ENCODE measurements around the gene PRAC2.
A peak's percentile ranks its signal among the peaks of the same experiment; 100 is the strongest.

PRAC2 gene

DNA sequence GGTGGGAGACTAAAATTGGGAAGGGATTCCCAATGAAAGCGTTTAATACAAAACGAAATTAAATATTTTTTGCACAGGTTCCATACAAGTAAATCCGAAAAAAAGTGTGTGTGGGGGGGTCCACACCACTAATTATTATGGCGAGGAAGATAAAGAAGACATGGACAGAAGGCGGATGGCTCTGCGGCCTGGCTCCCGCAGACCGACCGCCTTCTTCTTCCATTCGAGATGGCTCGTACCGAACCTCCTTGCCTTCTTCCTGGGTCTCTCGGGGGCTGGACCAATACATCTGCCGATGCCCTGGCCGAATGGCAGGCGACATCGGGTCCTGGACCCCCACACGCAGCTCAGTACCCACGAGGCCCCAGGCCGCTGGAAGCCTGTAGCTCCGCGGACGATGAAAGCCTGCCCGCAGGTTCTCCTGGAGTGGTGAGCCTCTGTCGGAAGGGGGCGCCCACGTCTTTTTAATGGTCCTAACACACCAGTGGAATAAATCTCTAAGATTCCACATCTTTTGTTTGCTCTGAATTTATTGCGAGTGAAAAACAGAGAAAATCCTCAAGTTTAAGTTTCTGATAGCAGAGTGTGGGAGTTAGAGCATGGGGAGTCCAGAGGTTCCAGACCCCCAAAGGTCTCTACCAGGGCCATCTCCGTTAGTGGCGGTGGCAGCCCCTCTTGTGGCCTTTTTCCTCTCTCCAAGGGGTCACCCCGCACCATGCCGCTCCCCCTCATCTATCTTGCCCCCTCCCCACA is 1.4 kb downstream of the PRAC2 start:
- Histone ChIP-seq H3K9me3 (ENCODE audit: low read depth, low read length) (no peaks in the 10 kb centered on the region), H3K4me3 (peak overlapping the region; percentile 80), H3K27ac (peak overlapping the region; percentile 100), H3K36me3 (ENCODE audit: insufficient read depth, low read length) (peaks cover 16% of the 10 kb centered on the region), H3K9ac (ENCODE audit: insufficient read length) (peak overlapping the region; percentile 99)
- no peak for DNase-seq (ENCODE audit: low read depth, low spot score)
- no peak for TF ChIP-seq EZH2 (IDR thresholded peaks at IDR 0.05)
- no peak for TF ChIP-seq FOXP2 (optimal IDR thresholded peaks at IDR 0.05; ENCODE audit: control extremely low read depth, extremely low read length, insufficient read depth)
- TF ChIP-seq POLR2AphosphoS5 (IDR thresholded peaks at IDR 0.05; ENCODE audit: borderline replicate concordance, low read depth, low read length): 0 out of 2 replicates have a peak, but pooled peaks have one; percentile 41

DNA sequence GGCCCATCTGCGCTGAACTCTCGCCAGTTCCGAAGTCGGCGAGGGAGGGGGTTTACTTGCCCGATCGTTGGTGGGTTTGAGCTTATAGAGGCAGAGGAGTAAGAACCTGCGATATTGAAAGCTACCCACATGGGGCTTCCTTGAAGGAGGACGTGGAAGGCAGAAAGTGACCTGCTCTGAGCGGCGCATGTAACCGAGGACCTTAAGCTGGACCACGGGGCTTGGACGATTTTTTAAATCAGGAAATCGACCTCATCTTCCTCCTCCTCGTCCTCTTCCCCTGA is 2.0 kb downstream of the PRAC2 start:
- no peak for DNase-seq (ENCODE audit: low read depth, low spot score)
- H3K9me3 ChIP-seq (ENCODE audit: low read depth, low read length): no peaks in the 10 kb centered on the region
- peak overlapping the region; percentile 80 for H3K4me3 ChIP-seq
- H3K27ac ChIP-seq: peak overlapping the region; percentile 52; the same call in 1 of the 2 replicates
- peaks cover 16% of the 10 kb centered on the region for H3K36me3 ChIP-seq (ENCODE audit: insufficient read depth, low read length)
- TF ChIP-seq FOXP2 (optimal IDR thresholded peaks at IDR 0.05; ENCODE audit: control extremely low read depth, extremely low read length, insufficient read depth) (no peak), EZH2 (IDR thresholded peaks at IDR 0.05) (no peak), POLR2AphosphoS5 (IDR thresholded peaks at IDR 0.05; ENCODE audit: borderline replicate concordance, low read depth, low read length) (no peak)
- peak overlapping the region; percentile 35 for H3K9ac ChIP-seq (ENCODE audit: insufficient read length)

DNA sequence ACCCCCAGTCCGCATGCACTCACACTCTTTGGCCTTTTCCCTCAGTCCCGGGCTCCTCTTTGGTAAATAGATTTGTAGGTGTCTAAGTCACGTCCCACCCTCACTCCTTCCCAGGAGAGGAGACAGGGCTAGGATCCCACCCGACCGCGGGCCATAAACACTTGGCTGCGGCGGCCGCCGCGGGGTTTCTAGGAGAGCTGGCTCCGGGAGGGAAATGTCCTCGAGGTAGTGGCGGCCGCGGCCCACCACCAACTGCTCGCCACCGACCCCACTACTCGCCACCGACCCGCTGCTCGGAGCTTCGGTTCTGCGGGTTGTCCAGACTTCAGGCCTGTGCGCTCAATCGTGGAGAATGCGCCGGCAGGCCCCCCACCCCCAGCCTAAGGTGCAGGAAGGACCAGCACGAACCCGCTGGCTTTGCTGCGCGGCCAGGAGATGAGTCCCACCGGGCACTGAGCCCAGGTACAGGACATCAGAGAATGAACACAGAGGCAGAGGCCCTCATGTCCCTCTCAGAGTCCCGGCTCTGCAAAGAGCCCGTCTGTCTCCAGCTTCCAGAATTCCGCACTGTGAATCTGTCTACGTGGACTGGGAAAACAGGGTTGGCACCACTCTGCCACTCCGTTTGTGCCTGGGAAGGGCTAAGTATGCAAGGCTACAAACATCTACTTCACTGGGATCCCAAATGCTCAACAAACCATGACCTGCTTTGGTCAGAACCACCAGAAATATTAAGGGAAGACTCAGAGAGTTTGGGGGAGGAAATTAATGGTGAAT is 2.5 kb downstream of the PRAC2 start:
- H3K4me3 ChIP-seq: peak overlapping the region; percentile 87
- H3K9ac ChIP-seq (ENCODE audit: insufficient read length): peak overlapping the region; percentile 85
- TF ChIP-seq EZH2 (IDR thresholded peaks at IDR 0.05) (no peak), FOXP2 (optimal IDR thresholded peaks at IDR 0.05; ENCODE audit: control extremely low read depth, extremely low read length, insufficient read depth) (no peak), POLR2AphosphoS5 (IDR thresholded peaks at IDR 0.05; ENCODE audit: borderline replicate concordance, low read depth, low read length) (no peak)
- H3K9me3 ChIP-seq (ENCODE audit: low read depth, low read length): no peaks in the 10 kb centered on the region
- peak overlapping the region; percentile 55; the same call in 1 of the 2 replicates for H3K27ac ChIP-seq
- H3K36me3 ChIP-seq (ENCODE audit: insufficient read depth, low read length): peaks cover 14% of the 10 kb centered on the region
- DNase-seq (ENCODE audit: low read depth, low spot score): no peak

DNA sequence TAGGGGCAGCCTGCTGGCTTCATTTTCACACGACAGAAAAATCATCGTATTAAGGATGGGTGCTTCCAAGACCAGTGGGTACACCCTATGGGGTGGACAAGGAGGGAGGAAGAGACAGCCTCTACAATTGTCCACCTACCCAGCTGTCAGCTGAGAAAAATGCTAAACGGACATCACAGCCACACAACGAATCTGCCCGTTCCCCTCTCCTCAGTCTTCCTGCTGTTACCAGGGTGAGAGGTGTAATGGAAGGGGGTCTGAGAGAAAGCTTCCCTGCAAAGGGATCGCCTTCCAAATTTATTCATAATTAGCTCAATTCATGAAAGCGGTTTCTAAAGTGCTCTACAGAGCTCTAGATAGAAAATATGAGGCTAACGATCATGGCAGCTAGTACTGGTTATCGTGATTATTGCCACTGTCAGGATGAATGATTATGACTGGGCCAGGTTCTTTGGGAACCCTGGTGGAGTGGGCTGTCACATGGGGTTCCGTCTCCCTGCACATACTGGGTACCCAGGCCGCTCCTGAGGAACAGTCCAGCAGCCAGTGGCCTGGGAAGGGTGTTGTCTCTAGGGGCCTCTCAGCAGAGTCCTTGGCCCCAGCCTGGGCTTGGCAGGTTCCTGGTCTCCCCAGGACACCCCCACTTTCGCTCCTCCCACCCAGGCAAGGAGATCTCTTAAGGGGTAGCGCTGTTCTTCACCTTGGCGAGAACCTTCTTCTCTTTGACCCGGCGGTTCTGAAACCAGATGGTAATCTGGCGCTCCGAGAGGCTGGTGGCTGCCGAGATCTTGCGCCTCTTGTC is 3.3 kb downstream of the PRAC2 start:
- TF ChIP-seq POLR2AphosphoS5 (IDR thresholded peaks at IDR 0.05; ENCODE audit: borderline replicate concordance, low read depth, low read length) (no peak), FOXP2 (optimal IDR thresholded peaks at IDR 0.05; ENCODE audit: control extremely low read depth, extremely low read length, insufficient read depth) (no peak), EZH2 (IDR thresholded peaks at IDR 0.05) (no peak)

DNA sequence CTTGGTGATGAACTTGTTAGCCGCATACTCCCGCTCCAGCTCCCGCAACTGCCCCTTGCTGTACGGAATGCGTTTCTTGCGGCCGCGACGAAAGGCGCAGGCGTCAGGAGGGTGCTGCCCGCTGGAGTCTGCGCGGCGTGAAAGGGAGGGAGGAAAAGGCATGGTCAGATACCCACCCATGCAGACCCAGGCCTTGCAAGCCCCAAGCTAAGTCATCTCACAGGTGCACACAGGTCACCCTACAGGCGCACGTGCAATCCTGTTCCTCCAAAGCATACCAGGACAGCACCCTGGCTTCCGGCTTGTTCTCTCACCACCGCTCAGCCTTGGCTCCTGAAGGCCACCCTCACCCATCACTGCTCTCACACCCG is 3.9 kb downstream of the PRAC2 start:
- Histone ChIP-seq H3K27ac (no peak overlapping the region), H3K9me3 (ENCODE audit: low read depth, low read length) (no peaks in the 10 kb centered on the region), H3K4me3 (peak overlapping the region; percentile 87), H3K9ac (ENCODE audit: insufficient read length) (peak overlapping the region; percentile 85), H3K36me3 (ENCODE audit: insufficient read depth, low read length) (peaks cover 7% of the 10 kb centered on the region; the same call in 1 of the 2 replicates)
- TF ChIP-seq FOXP2 (optimal IDR thresholded peaks at IDR 0.05; ENCODE audit: control extremely low read depth, extremely low read length, insufficient read depth) (no peak), POLR2AphosphoS5 (IDR thresholded peaks at IDR 0.05; ENCODE audit: borderline replicate concordance, low read depth, low read length) (no peak), EZH2 (IDR thresholded peaks at IDR 0.05) (no peak)
- no peak for DNase-seq (ENCODE audit: low read depth, low spot score)

More for the DNA sequence above, 3.3 kb downstream of the PRAC2 start:
- peak overlapping the region; percentile 55; the same call in 1 of the 2 replicates for H3K27ac ChIP-seq
- peaks cover 7% of the 10 kb centered on the region; the same call in 1 of the 2 replicates for H3K36me3 ChIP-seq (ENCODE audit: insufficient read depth, low read length)
- DNase-seq (ENCODE audit: low read depth, low spot score): no peak
- H3K9me3 ChIP-seq (ENCODE audit: low read depth, low read length): no peaks in the 10 kb centered on the region
- H3K9ac ChIP-seq (ENCODE audit: insufficient read length): peak overlapping the region; percentile 85
- H3K4me3 ChIP-seq: peak overlapping the region; percentile 87

DNA sequence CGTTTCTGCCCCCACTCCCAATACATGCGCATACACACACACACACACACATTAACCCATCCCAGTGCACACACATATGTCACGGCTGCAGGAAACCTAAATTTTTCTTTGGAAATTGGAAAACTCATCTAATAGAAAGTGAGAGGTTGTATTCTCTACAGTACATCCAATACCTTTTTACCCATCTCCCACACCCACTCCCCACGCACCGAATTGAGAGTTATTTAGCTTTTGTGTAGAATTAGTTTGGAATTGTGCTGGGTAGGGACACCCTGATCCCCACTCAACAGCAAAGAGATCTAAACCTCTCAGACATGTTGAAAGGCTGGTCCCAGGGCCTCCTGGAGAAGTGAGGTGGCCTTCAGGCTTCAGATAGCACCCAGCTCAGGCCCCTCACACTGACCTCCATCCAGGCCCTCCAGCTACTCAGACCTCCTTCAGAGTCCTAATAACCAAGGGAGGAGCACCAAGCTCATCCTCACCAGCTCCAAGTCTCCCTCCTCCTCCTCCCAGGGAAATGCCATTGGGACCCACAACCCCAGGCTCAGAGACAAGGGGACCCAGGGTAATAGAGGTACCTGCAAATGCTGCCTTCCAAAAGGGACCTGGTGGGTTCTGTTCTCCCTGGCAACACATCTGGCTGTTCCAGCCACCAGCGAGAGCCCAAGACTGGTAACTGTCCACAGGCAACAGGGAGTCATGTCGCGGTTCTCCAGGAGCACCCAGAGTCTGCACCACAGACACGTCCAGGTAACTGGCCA is 4.6 kb downstream of the PRAC2 start:
- peak overlapping the region; percentile 87 for H3K4me3 ChIP-seq

More for the DNA sequence above, 4.6 kb downstream of the PRAC2 start:
- no peak for TF ChIP-seq POLR2AphosphoS5 (IDR thresholded peaks at IDR 0.05; ENCODE audit: borderline replicate concordance, low read depth, low read length)
- no peak for TF ChIP-seq EZH2 (IDR thresholded peaks at IDR 0.05)
- TF ChIP-seq FOXP2 (optimal IDR thresholded peaks at IDR 0.05; ENCODE audit: control extremely low read depth, extremely low read length, insufficient read depth): no peak
- Histone ChIP-seq H3K9ac (ENCODE audit: insufficient read length) (peak overlapping the region; percentile 85), H3K9me3 (ENCODE audit: low read depth, low read length) (no peaks in the 10 kb centered on the region), H3K27ac (peak overlapping the region; percentile 99), H3K36me3 (ENCODE audit: insufficient read depth, low read length) (peaks cover 7% of the 10 kb centered on the region; the same call in 1 of the 2 replicates)
- DNase-seq (ENCODE audit: low read depth, low spot score): no peak
